Measurements from ENCODE around the gene SH3BP4.

DNA sequence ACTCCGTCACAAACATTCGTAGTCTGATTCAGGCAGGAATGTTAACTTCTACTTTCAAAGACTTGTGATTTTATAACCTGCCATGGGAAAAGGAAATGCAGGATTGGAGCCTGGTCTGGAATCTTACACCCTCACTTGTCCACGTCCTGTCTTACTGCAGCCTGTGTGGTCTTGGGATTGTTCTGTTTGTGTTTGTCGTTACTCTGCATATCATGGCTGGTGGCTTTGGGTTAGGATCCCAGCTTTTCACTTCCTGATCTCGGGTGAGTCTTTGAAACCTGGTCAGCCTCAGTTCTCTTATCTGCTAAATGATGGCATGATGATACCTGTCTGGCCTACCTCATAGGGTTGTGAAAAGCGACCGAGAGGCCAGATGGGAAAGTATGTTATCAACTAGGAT is 34.6 kb downstream of the SH3BP4 start:
- TF ChIP-seq, protein P1, sequence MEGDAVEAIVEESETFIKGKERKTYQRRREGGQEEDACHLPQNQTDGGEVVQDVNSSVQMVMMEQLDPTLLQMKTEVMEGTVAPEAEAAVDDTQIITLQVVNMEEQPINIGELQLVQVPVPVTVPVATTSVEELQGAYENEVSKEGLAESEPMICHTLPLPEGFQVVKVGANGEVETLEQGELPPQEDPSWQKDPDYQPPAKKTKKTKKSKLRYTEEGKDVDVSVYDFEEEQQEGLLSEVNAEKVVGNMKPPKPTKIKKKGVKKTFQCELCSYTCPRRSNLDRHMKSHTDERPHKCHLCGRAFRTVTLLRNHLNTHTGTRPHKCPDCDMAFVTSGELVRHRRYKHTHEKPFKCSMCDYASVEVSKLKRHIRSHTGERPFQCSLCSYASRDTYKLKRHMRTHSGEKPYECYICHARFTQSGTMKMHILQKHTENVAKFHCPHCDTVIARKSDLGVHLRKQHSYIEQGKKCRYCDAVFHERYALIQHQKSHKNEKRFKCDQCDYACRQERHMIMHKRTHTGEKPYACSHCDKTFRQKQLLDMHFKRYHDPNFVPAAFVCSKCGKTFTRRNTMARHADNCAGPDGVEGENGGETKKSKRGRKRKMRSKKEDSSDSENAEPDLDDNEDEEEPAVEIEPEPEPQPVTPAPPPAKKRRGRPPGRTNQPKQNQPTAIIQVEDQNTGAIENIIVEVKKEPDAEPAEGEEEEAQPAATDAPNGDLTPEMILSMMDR (IDR thresholded peaks at IDR 0.05): no peak
- no peak for TF ChIP-seq POLR2A (IDR thresholded peaks at IDR 0.05)

All from esophagus squamous epithelium (tissue), 4 donors.